ENCODE measurements around the gene AKAP6.

The AKAP6 gene

GRCh38 chr14:32508281-32508680, 179.2 kb downstream of the AKAP6 start:
- DNase-seq (ENCODE audit: low read depth): no peak
- TF ChIP-seq CTCF (IDR thresholded peaks at IDR 0.05; ENCODE audit: control insufficient read depth, extremely low read depth, insufficient read depth): no peak
- no peak overlapping the region for H3K4me3 ChIP-seq (ENCODE audit: low read depth, low read length)

- no peak for TF ChIP-seq CTCF (IDR thresholded peaks at IDR 0.05; ENCODE audit: control insufficient read depth, extremely low read depth, insufficient read depth)
- H3K4me3 ChIP-seq (ENCODE audit: low read depth, low read length): peak overlapping the region; percentile 16; the same call in 1 of the 2 replicates
- DNase-seq (ENCODE audit: low read depth): peak; percentile 73
Measured at GRCh38 chr14:32509632-32510187, 180.6 kb downstream of the AKAP6 start.

GRCh38 chr14:32510815-32511214, 181.7 kb downstream of the AKAP6 start:
- no peak for TF ChIP-seq CTCF (IDR thresholded peaks at IDR 0.05; ENCODE audit: control insufficient read depth, extremely low read depth, insufficient read depth)
- no peak overlapping the region for H3K4me3 ChIP-seq (ENCODE audit: low read depth, low read length)
- no peak for DNase-seq (ENCODE audit: low read depth)

- no peak overlapping the region for H3K4me3 ChIP-seq (ENCODE audit: low read depth, low read length)
- DNase-seq (ENCODE audit: low read depth): no peak
- TF ChIP-seq CTCF (IDR thresholded peaks at IDR 0.05; ENCODE audit: control insufficient read depth, extremely low read depth, insufficient read depth): no peak
Measured at GRCh38 chr14:32512348-32512747, 183.2 kb downstream of the AKAP6 start.

- TF ChIP-seq CTCF (IDR thresholded peaks at IDR 0.05; ENCODE audit: control insufficient read depth, extremely low read depth, insufficient read depth): no peak
- DNase-seq (ENCODE audit: low read depth): no peak
- no peak overlapping the region for H3K4me3 ChIP-seq (ENCODE audit: low read depth, low read length)
Measured at GRCh38 chr14:32512813-32513212, 183.7 kb downstream of the AKAP6 start.

- peak; percentile 40 for TF ChIP-seq CTCF (IDR thresholded peaks at IDR 0.05; ENCODE audit: control insufficient read depth, extremely low read depth, insufficient read depth)
- no peak overlapping the region; the same call in 1 of the 2 replicates for H3K4me3 ChIP-seq (ENCODE audit: low read depth, low read length)
- DNase-seq (ENCODE audit: low read depth): no peak
Measured at GRCh38 chr14:32513571-32514009, 184.5 kb downstream of the AKAP6 start.

GRCh38 chr14:32514236-32514635, 185.1 kb downstream of the AKAP6 start:
- H3K4me3 ChIP-seq (ENCODE audit: low read depth, low read length): no peak overlapping the region
- no peak for TF ChIP-seq CTCF (IDR thresholded peaks at IDR 0.05; ENCODE audit: control insufficient read depth, extremely low read depth, insufficient read depth)
- peak; percentile 43 for DNase-seq (ENCODE audit: low read depth)
